Caco-2 (cell line): ENCODE data around the gene CDC42BPA. TPM values are rescaled to one million over a fixed set of nuclear protein-coding genes. Genes with fewer than 3 reads are reported as not detected.
A peak's percentile ranks its signal among the peaks of the same experiment; 100 is the strongest.

Experiments used
- BruUV-seq: library from RNA; stranded (reverse); fragments of 400-500 nt; replicated peaks from 2 replicates; lab custom pipeline; 2021; lab: Mats Ljungman, UMichigan
- CTCF ChIA-PET: fragments of 300-600 bp; sonication (Branson Sonifier 250); formaldehyde crosslinking; loops from one replicate; lab custom pipeline; 2022; ENCODE audit warnings: antibody characterized with exemption; lab: Charles Lee
- POLR2A ChIA-PET: fragments of 300-600 bp; sonication (Branson Sonifier 250); formaldehyde crosslinking; loops from one replicate; lab custom pipeline; 2022; ENCODE audit warnings: antibody characterized with exemption; lab: Charles Lee
- DNase-seq, 2 experiments: peaks; one replicate each; pipeline versions ENCODE4 v3.0.0 to v3.0.0-alpha.2; 2020 to 2022
- H3K27me3 ChIP-seq: replicated peaks from 2 replicates; pipeline ENCODE4 v1.6.0; 2011; ENCODE audit warnings: low read length; ENCODE audit not compliant: control insufficient read depth, insufficient read depth
- H3K36me3 ChIP-seq: 2 replicates; pipeline ENCODE4 v1.5.1; 2011; ENCODE audit warnings: low read length; ENCODE audit not compliant: control insufficient read depth, insufficient read depth
- H3K4me1 ChIP-seq: fragments of 250-450 bp; sonication (Bioruptor Pico); 2 replicates; pipeline ENCODE4 v1.5.1; 2020; ENCODE audit warnings: mild to moderate bottlenecking
- H3K4me3 ChIP-seq: 2 replicates; pipeline ENCODE4 v1.5.1; 2011; ENCODE audit warnings: low read depth, mild to moderate bottlenecking, control low read depth, low read length
- H3K9me3 ChIP-seq: fragments of 250-450 bp; sonication (Bioruptor Pico); 2 replicates; pipeline ENCODE4 v1.5.1; 2020; ENCODE audit warnings: mild to moderate bottlenecking, moderate library complexity
- H3K27ac Mint-ChIP-seq: one replicate; pipeline ENCODE4 v1.8.0; 2022; ENCODE audit warnings: mixed read lengths; ENCODE audit not compliant: unreplicated experiment
- H3K27me3 Mint-ChIP-seq: one replicate; pipeline ENCODE4 v1.8.0; 2022; ENCODE audit warnings: mixed read lengths; ENCODE audit not compliant: insufficient read depth, unreplicated experiment
- H3K36me3 Mint-ChIP-seq: one replicate; pipeline ENCODE4 v1.8.0; 2022; ENCODE audit warnings: mild to moderate bottlenecking, mixed read lengths; ENCODE audit not compliant: insufficient read depth, unreplicated experiment
- H3K4me1 Mint-ChIP-seq: one replicate; pipeline ENCODE4 v1.8.0; 2022; ENCODE audit warnings: low read depth, mixed read lengths; ENCODE audit not compliant: unreplicated experiment
- H3K4me3 Mint-ChIP-seq: one replicate; pipeline ENCODE4 v1.8.0; 2022; ENCODE audit warnings: mild to moderate bottlenecking, moderate library complexity, mixed read lengths; ENCODE audit not compliant: unreplicated experiment
- H3K9me3 Mint-ChIP-seq: one replicate; pipeline ENCODE4 v1.8.0; 2022; ENCODE audit warnings: mixed read lengths; ENCODE audit not compliant: unreplicated experiment
- intact Hi-C: fragments of 100-400 bp; cut with micrococcal nuclease; formaldehyde crosslinking; loops from one replicate; pipeline ENCODE4 v1.10.0; 2022; ENCODE audit not compliant: unreplicated experiment
- total RNA-seq: library from RNA; stranded (reverse); gene quantifications from 2 replicates; pipeline ENCODE4 v1.2.3, GENCODE V29; 2022
- TF ChIP-seq, protein P1 (sequence below), 2 experiments: fragments of 200-600 bp in 1 of 2; IDR thresholded peaks; 1 replicate in 1 of 2; 2 replicates in 1 of 2; pipeline versions ENCODE4 v1.5.1 to v1.8.0; 2011 to 2022; ENCODE audit warnings: antibody characterized with exemption in 1 of 2, control low read depth in 1 of 2, inconsistent platforms in 1 of 2, low read depth in 1 of 2, low read length in 1 of 2, mild to moderate bottlenecking in 1 of 2, moderate library complexity in 1 of 2; ENCODE audit not compliant: insufficient read depth in 1 of 2, severe bottlenecking in 1 of 2, unreplicated experiment in 1 of 2

CDC42BPA gene
- total RNA-seq, 1 experiment from 2014 or later, result 38.3 TPM

DNA sequence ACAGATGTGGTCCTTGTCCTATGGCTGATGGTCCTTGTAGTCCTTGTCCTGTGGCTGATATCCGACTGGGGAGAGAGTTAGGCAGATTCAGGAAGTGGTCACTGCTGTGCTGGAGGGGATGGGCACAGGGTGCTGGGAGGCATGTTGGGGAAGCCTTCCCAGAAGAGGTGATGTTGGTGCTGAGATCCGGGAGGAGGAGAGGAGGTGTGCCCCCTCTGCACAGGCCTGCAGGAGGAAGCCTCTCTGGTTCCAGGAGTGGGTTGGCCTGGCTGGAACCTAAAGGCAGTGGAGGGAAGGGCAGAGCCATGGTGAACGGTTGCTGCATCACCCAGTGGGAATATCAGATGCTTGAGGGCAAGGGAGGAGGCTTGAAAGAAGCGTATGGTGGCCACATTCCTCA lies 363.5 kb downstream of the CDC42BPA start:
- BruUV-seq, result no TSS peak
- ChIA-PET CTCF (no interaction called here), POLR2A (no interaction called here)
- TF ChIP-seq, protein P1, sequence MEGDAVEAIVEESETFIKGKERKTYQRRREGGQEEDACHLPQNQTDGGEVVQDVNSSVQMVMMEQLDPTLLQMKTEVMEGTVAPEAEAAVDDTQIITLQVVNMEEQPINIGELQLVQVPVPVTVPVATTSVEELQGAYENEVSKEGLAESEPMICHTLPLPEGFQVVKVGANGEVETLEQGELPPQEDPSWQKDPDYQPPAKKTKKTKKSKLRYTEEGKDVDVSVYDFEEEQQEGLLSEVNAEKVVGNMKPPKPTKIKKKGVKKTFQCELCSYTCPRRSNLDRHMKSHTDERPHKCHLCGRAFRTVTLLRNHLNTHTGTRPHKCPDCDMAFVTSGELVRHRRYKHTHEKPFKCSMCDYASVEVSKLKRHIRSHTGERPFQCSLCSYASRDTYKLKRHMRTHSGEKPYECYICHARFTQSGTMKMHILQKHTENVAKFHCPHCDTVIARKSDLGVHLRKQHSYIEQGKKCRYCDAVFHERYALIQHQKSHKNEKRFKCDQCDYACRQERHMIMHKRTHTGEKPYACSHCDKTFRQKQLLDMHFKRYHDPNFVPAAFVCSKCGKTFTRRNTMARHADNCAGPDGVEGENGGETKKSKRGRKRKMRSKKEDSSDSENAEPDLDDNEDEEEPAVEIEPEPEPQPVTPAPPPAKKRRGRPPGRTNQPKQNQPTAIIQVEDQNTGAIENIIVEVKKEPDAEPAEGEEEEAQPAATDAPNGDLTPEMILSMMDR (IDR thresholded peaks at IDR 0.05; ENCODE audit: insufficient read depth in 1 of 2, low read depth in 1 of 2, low read length in 1 of 2, severe bottlenecking in 1 of 2, unreplicated experiment in 1 of 2), result no peak
- Mint-ChIP-seq H3K9me3 (peaks cover 21% of the 10 kb centered on the region), H3K27me3 (no peaks in the 10 kb centered on the region), H3K4me3 (no peak overlapping the region), H3K27ac (peak overlapping the region; percentile 40), H3K36me3 (peaks cover 12% of the 10 kb centered on the region), H3K4me1 (no peaks in the 10 kb centered on the region)
- no peak for DNase-seq
- Histone ChIP-seq H3K36me3 (peaks cover 1% of the 10 kb centered on the region; the same call in 1 of the 2 replicates), H3K9me3 (no peaks in the 10 kb centered on the region; the same call in 1 of the 2 replicates), H3K4me3 (no peak overlapping the region), H3K27me3 (no peaks in the 10 kb centered on the region), H3K4me1 (no peaks in the 10 kb centered on the region)
- intact Hi-C loops, result no loop called here

DNA sequence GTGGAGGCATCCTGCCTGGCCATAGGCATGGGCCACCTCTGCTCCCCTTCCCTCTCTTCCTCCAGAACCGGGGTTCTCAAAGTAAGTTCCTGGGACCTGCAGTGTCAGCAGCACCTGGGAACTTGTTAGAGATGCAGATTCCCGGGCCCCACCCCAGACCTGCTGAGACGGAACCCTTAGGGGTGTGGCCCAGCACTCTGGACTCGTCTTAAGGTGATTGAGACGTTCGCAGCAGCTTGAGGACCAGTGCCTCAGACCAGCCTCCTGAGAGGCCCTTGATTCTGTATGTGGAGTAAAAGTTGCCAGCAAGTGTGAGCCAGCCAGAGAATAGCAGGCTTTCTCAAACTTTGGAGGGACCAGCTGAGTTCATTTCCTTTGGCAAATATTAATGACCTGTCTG lies 364.0 kb downstream of the CDC42BPA start:
- H3K9me3 ChIP-seq, result no peaks in the 10 kb centered on the region
- intact Hi-C loops, result no loop called here
- ChIA-PET CTCF (no interaction called here), POLR2A (no interaction called here)
- H3K36me3 Mint-ChIP-seq, result peaks cover 9% of the 10 kb centered on the region
- no peak for DNase-seq
- no peaks in the 10 kb centered on the region for H3K4me1 ChIP-seq
- no peak overlapping the region for H3K4me3 Mint-ChIP-seq
- peaks cover 1% of the 10 kb centered on the region; the same call in 1 of the 2 replicates for H3K36me3 ChIP-seq
- H3K27me3 ChIP-seq, result no peaks in the 10 kb centered on the region
- no peaks in the 10 kb centered on the region for H3K27me3 Mint-ChIP-seq
- no peak overlapping the region for H3K4me3 ChIP-seq
- no TSS peak for BruUV-seq
- no peaks in the 10 kb centered on the region for H3K4me1 Mint-ChIP-seq
- peaks cover 21% of the 10 kb centered on the region for H3K9me3 Mint-ChIP-seq
- H3K27ac Mint-ChIP-seq, result peak overlapping the region; percentile 40
- TF ChIP-seq, protein P1 (IDR thresholded peaks at IDR 0.05; ENCODE audit: insufficient read depth in 1 of 2, low read depth in 1 of 2, low read length in 1 of 2, severe bottlenecking in 1 of 2, unreplicated experiment in 1 of 2), result no peak

DNA sequence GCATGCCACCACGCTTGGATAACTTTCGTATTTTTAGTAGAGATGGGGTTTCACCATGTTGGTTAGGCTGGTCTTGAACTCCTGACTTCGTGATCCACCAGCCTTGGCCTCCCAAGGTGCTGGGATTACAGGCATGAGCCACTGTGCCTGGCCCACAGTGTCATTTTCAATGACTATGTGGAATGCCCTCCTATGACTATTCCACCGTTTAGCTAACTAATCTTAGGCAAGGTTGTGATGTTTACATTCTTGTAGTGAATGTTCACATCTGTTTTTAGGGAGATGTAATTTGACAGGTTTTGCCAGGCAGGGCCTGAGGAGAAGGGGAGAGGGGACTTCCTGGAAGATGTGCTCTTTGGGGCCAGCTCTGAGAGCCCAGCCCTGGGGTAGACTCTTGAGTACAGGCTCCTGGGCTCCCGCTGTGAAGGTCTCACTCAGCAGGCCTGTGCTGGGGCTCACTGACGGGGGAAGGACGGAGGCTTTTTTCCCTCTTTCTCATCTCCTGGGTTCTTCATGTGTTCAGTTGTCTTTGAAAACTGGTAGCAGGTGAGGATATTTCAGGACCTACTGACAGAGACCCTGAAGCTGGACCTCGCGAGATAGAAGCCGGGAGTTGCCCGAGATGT lies 365.0 kb downstream of the CDC42BPA start:
- Mint-ChIP-seq H3K4me3 (no peak overlapping the region), H3K27me3 (no peaks in the 10 kb centered on the region), H3K9me3 (peaks cover 21% of the 10 kb centered on the region), H3K27ac (no peak overlapping the region), H3K36me3 (peaks cover 9% of the 10 kb centered on the region), H3K4me1 (no peaks in the 10 kb centered on the region)
- BruUV-seq, result no TSS peak
- no peak overlapping the region for H3K4me3 ChIP-seq
- H3K9me3 ChIP-seq, result no peaks in the 10 kb centered on the region
- H3K36me3 ChIP-seq, result peaks cover 1% of the 10 kb centered on the region; the same call in 1 of the 2 replicates
- TF ChIP-seq, protein P1 (IDR thresholded peaks at IDR 0.05; ENCODE audit: insufficient read depth in 1 of 2, low read depth in 1 of 2, low read length in 1 of 2, severe bottlenecking in 1 of 2, unreplicated experiment in 1 of 2), result no peak
- ChIA-PET POLR2A (no interaction called here), CTCF (no interaction called here)
- H3K4me1 ChIP-seq, result no peaks in the 10 kb centered on the region
- DNase-seq, result no peak
- no peaks in the 10 kb centered on the region for H3K27me3 ChIP-seq
- intact Hi-C loops, result no loop called here
